K562 (cell line): ENCODE measurements around the gene CD69. TPM values are rescaled to one million over a fixed set of nuclear protein-coding genes. Genes with fewer than 3 reads are reported as not detected.

Source experiments
- ATAC-seq: fragments of 200-7000 bp; cut with Tn5 transposase; 3 replicates; pipeline ENCODE4 v1.9.1; 2020; ENCODE audit warnings: moderate library complexity
- BruUV-seq: library from RNA; stranded (reverse); fragments of 400-500 nt; replicated peaks from 2 replicates; lab custom pipeline; 2021; lab: Mats Ljungman, UMichigan
- CTCF ChIA-PET: fragments of 300-600 bp; formaldehyde crosslinking; extraction: SDS; loops from one replicate; lab custom pipeline; 2021; ENCODE audit warnings: low intra/inter-chr PET ratio; lab: Yijun Ruan, JAX
- POLR2A ChIA-PET: fragments of 300-600, 350-650 bp; sonication (Branson Sonifier 250); formaldehyde crosslinking; extraction: SDS; loops from one replicate; lab custom pipeline; 2021; ENCODE audit warnings: antibody characterized with exemption, inconsistent platforms; lab: Yijun Ruan, JAX
- DNase-seq, 4 experiments: peaks; one replicate each; pipeline versions ENCODE4 v3.0.0 to v3.0.0-alpha.2; 2011 to 2018; ENCODE audit warnings: low spot score in 3 of 4, mixed read lengths in 3 of 4; ENCODE audit errors: extremely low read depth in 1 of 4
- FAIRE-seq: peaks from 2 replicates; lab custom pipeline; 2011; peaks lifted over from hg19 to GRCh38; lab: Jason Lieb, UNC
- H2AFZ ChIP-seq: 2 replicates; pipeline ENCODE4 v1.6.0; 2011; ENCODE audit warnings: low read depth, low read length, control low read depth, inconsistent platforms
- H3K27ac ChIP-seq: fragments of 200-600 bp; 3 replicates; pipeline ENCODE4 v1.8.0; 2011; ENCODE audit warnings: low read depth, mild to moderate bottlenecking, control low read depth, inconsistent platforms, low read length, moderate library complexity, mixed read lengths; ENCODE audit errors: extremely low read depth
- H3K27me3 ChIP-seq, 2 experiments: fragments of 300-600 bp in 1 of 2; 2 replicates in 1 of 2; 3 replicates in 1 of 2; pipeline versions ENCODE4 v1.6.0 to v1.8.0; 2011; ENCODE audit warnings: inconsistent platforms in 2 of 2, low read length in 2 of 2, mild to moderate bottlenecking in 1 of 2, mixed read lengths in 1 of 2, moderate library complexity in 1 of 2; ENCODE audit not compliant: control insufficient read depth in 2 of 2, insufficient read depth in 2 of 2
- H3K36me3 ChIP-seq: fragments of 300-600 bp; 3 replicates; pipeline ENCODE4 v1.8.0; 2011; ENCODE audit warnings: mild to moderate bottlenecking, low read length, inconsistent platforms; ENCODE audit not compliant: control insufficient read depth, insufficient read depth
- H3K4me1 ChIP-seq, 2 experiments: fragments of 200-600 bp in 1 of 2; replicated peaks in 1 of 2; 2 replicates in 1 of 2; 3 replicates in 1 of 2; pipeline versions ENCODE4 v1.5.1 to v1.8.0; 2011; ENCODE audit warnings: inconsistent platforms in 2 of 2, low read length in 2 of 2, mild to moderate bottlenecking in 1 of 2, mixed read lengths in 1 of 2, moderate library complexity in 1 of 2; ENCODE audit not compliant: control insufficient read depth in 2 of 2, insufficient read depth in 2 of 2
- H3K4me2 ChIP-seq: 2 replicates; pipeline ENCODE4 v1.6.1; 2011; ENCODE audit warnings: low read length, control low read depth, inconsistent platforms, mixed read lengths; ENCODE audit not compliant: insufficient read depth
- H3K4me3 ChIP-seq: fragments of 200-600 bp; sonication (generic), shearing (Covaris generic); 2 replicates; pipeline ENCODE4 v1.5.1; 2016; ENCODE audit warnings: control low read depth, inconsistent platforms
- H3K79me2 ChIP-seq: fragments of 200-600 bp; 3 replicates; pipeline ENCODE4 v1.8.0; 2011; ENCODE audit warnings: low read length, inconsistent platforms; ENCODE audit not compliant: control insufficient read depth, insufficient read depth
- H3K9ac ChIP-seq, 2 experiments: 2 replicates each; pipeline versions ENCODE4 v1.6.0 to v1.6.1; 2011; ENCODE audit warnings: low read depth in 2 of 2, low read length in 2 of 2, control low read depth in 1 of 2, inconsistent platforms in 1 of 2, mild to moderate bottlenecking in 1 of 2, mixed read lengths in 1 of 2; ENCODE audit not compliant: insufficient read depth in 1 of 2
- H3K9me1 ChIP-seq: one replicate; pipeline ENCODE4 v1.6.0; 2011; ENCODE audit warnings: inconsistent platforms, mild to moderate bottlenecking, low read length, moderate library complexity; ENCODE audit not compliant: control insufficient read depth, insufficient read depth
- H3K9me3 ChIP-seq: replicated peaks from 2 replicates; pipeline ENCODE4 v1.5.1; 2011; ENCODE audit warnings: low read depth, low read length, inconsistent platforms; ENCODE audit not compliant: control insufficient read depth, insufficient read depth
- H4K20me1 ChIP-seq: replicated peaks from 2 replicates; pipeline ENCODE4 v1.6.1; 2011; ENCODE audit warnings: low read length, inconsistent platforms, mixed read lengths; ENCODE audit not compliant: control insufficient read depth, insufficient read depth
- ARNT ChIP-seq, 2 experiments: fragments of 450-650 bp; IDR thresholded peaks; 2 replicates each; pipeline ENCODE4 v1.6.1; 2016; ENCODE audit warnings: mild to moderate bottlenecking in 1 of 2
- BACH1 ChIP-seq: fragments of 200-800 bp; sonication (Bioruptor generic); IDR thresholded peaks from 2 replicates; pipeline ENCODE4 v1.6.1; 2016; ENCODE audit warnings: missing genetic modification characterization, missing compliant biosample characterization
- BCL6 ChIP-seq: fragments of 250-450 bp; sonication (Bioruptor Pico); IDR thresholded peaks from 2 replicates; pipeline ENCODE4 v1.4.0; 2020
- BDP1 ChIP-seq: IDR thresholded peaks from 3 replicates; pipeline ENCODE4 v1.6.1; 2011; ENCODE audit not compliant: insufficient read length, insufficient read depth
- CEBPB ChIP-seq: fragments of 450-650 bp; IDR thresholded peaks from 2 replicates; pipeline ENCODE4 v1.6.1; 2016; ENCODE audit warnings: missing genetic modification characterization, missing compliant biosample characterization
- ETV1 ChIP-seq: fragments of 450-650 bp; conservative IDR thresholded peaks from 2 replicates; pipeline ENCODE4 v1.6.1; 2016; ENCODE audit warnings: missing genetic modification characterization, control low read depth, low read depth, missing compliant biosample characterization
- FIP1L1 ChIP-seq: fragments of 200-400 bp; formaldehyde crosslinking; IDR thresholded peaks from 2 replicates; pipeline ENCODE4 v1.6.1; 2018; ENCODE audit warnings: mild to moderate bottlenecking, low read depth, low read length; ENCODE audit not compliant: poor library complexity, severe bottlenecking
- KLF1 ChIP-seq: fragments of 450-650 bp; IDR thresholded peaks from 2 replicates; pipeline ENCODE4 v1.6.1; 2016; ENCODE audit warnings: missing genetic modification characterization, missing compliant biosample characterization
- MAZ ChIP-seq, 2 experiments: fragments of 450-650 bp in 1 of 2; sonication (generic) in 1 of 2; formaldehyde crosslinking; IDR thresholded peaks in 1 of 2; conservative IDR thresholded peaks in 1 of 2; 2 replicates each; pipeline versions ENCODE4 v1.4.0 to v1.5.0; 2020; ENCODE audit warnings: mild to moderate bottlenecking in 1 of 2, missing genetic modification reagents in 1 of 2
- MEIS2 ChIP-seq: fragments of 450-650 bp; IDR thresholded peaks from 2 replicates; pipeline ENCODE4 v1.6.1; 2014; ENCODE audit warnings: mild to moderate bottlenecking; ENCODE audit not compliant: partially characterized antibody
- RBM39 ChIP-seq: fragments of 200-400 bp; formaldehyde crosslinking; optimal IDR thresholded peaks from 2 replicates; pipeline ENCODE3; 2018; ENCODE audit warnings: low read depth, low read length
- RFX7 ChIP-seq: fragments of 250-450 bp; sonication (Bioruptor Pico); IDR thresholded peaks from 2 replicates; pipeline ENCODE4 v1.5.1; 2021; ENCODE audit warnings: mild to moderate bottlenecking
- SMAD4 ChIP-seq: fragments of 250-450 bp; sonication (Bioruptor Pico); conservative IDR thresholded peaks from 2 replicates; pipeline ENCODE4 v1.8.0; 2021; ENCODE audit warnings: inconsistent platforms, mild to moderate bottlenecking, moderate library complexity
- SP1 ChIP-seq: sonication (generic); formaldehyde crosslinking; IDR thresholded peaks from 2 replicates; pipeline ENCODE4 v1.8.1; 2022; ENCODE audit warnings: mild to moderate bottlenecking, missing genetic modification reagents
- SRSF9 ChIP-seq: fragments of 200-400 bp; formaldehyde crosslinking; IDR thresholded peaks from 2 replicates; pipeline ENCODE4 v1.6.1; 2017; ENCODE audit warnings: low read depth, low read length, borderline replicate concordance
- ZFPM2 ChIP-seq: fragments of 250-450 bp; sonication (Bioruptor Pico); IDR thresholded peaks from 2 replicates; pipeline ENCODE4 v1.5.1; 2022; ENCODE audit warnings: mild to moderate bottlenecking
- ZNF133 ChIP-seq: fragments of 250-450 bp; sonication (Bioruptor Pico); IDR thresholded peaks from 2 replicates; pipeline ENCODE4 v1.4.0; 2020; ENCODE audit warnings: mild to moderate bottlenecking
- ZNF445 ChIP-seq: fragments of 250-450 bp; sonication (Bioruptor Pico); IDR thresholded peaks from 2 replicates; pipeline ENCODE4 v1.4.0; 2020; ENCODE audit warnings: low read depth, mild to moderate bottlenecking, moderate library complexity
- ZNF696 ChIP-seq: fragments of 250-450 bp; sonication (Bioruptor Pico); conservative IDR thresholded peaks from 2 replicates; pipeline ENCODE4 v1.4.0; 2020; ENCODE audit warnings: mild to moderate bottlenecking, moderate library complexity
- WGBS: fragments of 100-300 bp; shearing (Covaris generic); methylation state at CpG from one replicate; pipeline ENCODE4 v1.1.6; 2016; ENCODE audit warnings: low coverage, mixed read lengths; ENCODE audit not compliant: insufficient coverage; ENCODE audit errors: missing lambda C conversion rate; 5-methylcytosine and 5-hydroxymethylcytosine counted together
- in situ Hi-C: fragments of 300-500 bp; cut with MboI; formaldehyde crosslinking; loops from 4 replicates; pipeline ENCODE4 v1.15.0; 2018; ENCODE audit warnings: inconsistent platforms, mixed read lengths
- intact Hi-C: fragments of 100-400 bp; cut with micrococcal nuclease; formaldehyde crosslinking; loops from 2 replicates; pipeline ENCODE4 v1.14.2; 2022
- polyA plus RNA-seq, 8 experiments: library from polyadenylated mRNA; depleted of rRNA in 4 of 8; stranded (reverse) in 5 of 8; unstranded in 3 of 8; fragments of >200 nt; fragmentation: Nextera tagmentation in 2 of 8; fragmentation: Illumina TruSeq in 1 of 8; extraction: Ambion mirVana in 2 of 8; extraction: Trizol in 1 of 8; gene quantifications; 2 replicates each; pipeline versions ENCODE4 v1.2.1 to v1.2.3, GENCODE V29; 2011 to 2014; ENCODE audit warnings: inconsistent platforms in 1 of 8, missing spikeins in 1 of 8
- total RNA-seq, 7 experiments: library from RNA; depleted of rRNA in 6 of 7; stranded (reverse); fragments of >200 nt in 6 of 7; fragmentation: Illumina TruSeq in 2 of 7; extraction: Trizol in 2 of 7; gene quantifications; 2 replicates each; pipeline versions ENCODE4 v1.2.1 to v1.2.3, GENCODE V29; 2011 to 2021; ENCODE audit warnings: low replicate concordance in 1 of 7
- TF ChIP-seq, protein P1 (sequence below), 2 experiments: fragments of 450-650 bp; conservative IDR thresholded peaks; 2 replicates each; pipeline ENCODE4 v1.6.1; 2017; ENCODE audit warnings: mild to moderate bottlenecking in 2 of 2, moderate library complexity in 2 of 2

The CD69 gene
- total and polyA plus RNA-seq, 9 of the 15 experiments (the other 6 are each of a cell fraction or from before 2014, with no cell fraction given) = 11.7 to 243 (median 54.4) TPM

DNA sequence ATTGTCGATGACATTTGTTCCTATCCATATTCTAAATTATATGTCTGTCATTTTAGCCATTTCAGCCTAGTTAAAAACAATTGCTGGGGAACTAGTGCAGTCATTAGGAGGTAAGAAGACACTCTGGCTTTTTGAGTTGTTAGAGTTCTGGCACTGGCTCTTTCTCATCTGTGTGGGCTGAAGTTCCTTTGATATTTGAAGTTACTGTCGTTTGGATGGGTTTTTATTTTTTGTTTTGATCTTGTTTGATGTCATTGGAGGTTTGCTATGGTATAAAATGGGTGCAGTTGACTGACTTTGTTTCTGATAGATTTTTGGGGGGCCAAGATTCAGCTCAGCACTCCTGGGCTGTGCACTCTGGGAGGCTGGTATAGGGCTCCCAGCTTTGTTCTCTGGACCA, 20.7 kb upstream of the CD69 start:
- Histone ChIP-seq H3K9me3 (no peaks in the 10 kb centered on the region), H3K27ac (no peak overlapping the region), H2AFZ (no peak overlapping the region), H3K4me1 (no peaks in the 10 kb centered on the region), H3K9ac (no peak overlapping the region), H3K9me1 (no peaks in the 10 kb centered on the region), H4K20me1 (no peaks in the 10 kb centered on the region), H3K27me3 (no peaks in the 10 kb centered on the region), H3K79me2 (no peaks in the 10 kb centered on the region), H3K36me3 (no peaks in the 10 kb centered on the region), H3K4me2 (no peak overlapping the region), H3K4me3 (no peak overlapping the region)
- 65% methylated on average over 2 of the region's 2 CpGs for WGBS
- DNase-seq = no peak
- FAIRE-seq = no peak
- TF ChIP-seq SP1 (CRISPR knock-in tag) = no peak
- TF ChIP-seq FIP1L1 = no peak
- TF ChIP-seq ZNF696 (CRISPR knock-in tag) = no peak
- TF ChIP-seq BACH1 = no peak
- no peak for TF ChIP-seq ZNF445 (CRISPR knock-in tag)
- no peak for TF ChIP-seq RFX7 (CRISPR knock-in tag)
- no peak for TF ChIP-seq KLF1 (tag)
- no peak for TF ChIP-seq ZNF133 (CRISPR knock-in tag)
- TF ChIP-seq MAZ (CRISPR knock-in tag; conservative IDR thresholded peaks at IDR 0.05 in 1 of 2, IDR thresholded peaks at IDR 0.05 in 1 of 2) = no peak
- no peak for TF ChIP-seq MEIS2
- TF ChIP-seq BDP1 = no peak
- TF ChIP-seq RBM39 = no peak
- no peak for TF ChIP-seq ARNT (IDR thresholded peaks at IDR 0.05)
- TF ChIP-seq, protein P1, sequence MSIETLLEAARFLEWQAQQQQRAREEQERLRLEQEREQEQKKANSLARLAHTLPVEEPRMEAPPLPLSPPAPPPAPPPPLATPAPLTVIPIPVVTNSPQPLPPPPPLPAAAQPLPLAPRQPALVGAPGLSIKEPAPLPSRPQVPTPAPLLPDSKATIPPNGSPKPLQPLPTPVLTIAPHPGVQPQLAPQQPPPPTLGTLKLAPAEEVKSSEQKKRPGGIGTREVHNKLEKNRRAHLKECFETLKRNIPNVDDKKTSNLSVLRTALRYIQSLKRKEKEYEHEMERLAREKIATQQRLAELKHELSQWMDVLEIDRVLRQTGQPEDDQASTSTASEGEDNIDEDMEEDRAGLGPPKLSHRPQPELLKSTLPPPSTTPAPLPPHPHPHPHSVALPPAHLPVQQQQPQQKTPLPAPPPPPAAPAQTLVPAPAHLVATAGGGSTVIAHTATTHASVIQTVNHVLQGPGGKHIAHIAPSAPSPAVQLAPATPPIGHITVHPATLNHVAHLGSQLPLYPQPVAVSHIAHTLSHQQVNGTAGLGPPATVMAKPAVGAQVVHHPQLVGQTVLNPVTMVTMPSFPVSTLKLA (conservative IDR thresholded peaks at IDR 0.05) = no peak
- TF ChIP-seq SRSF9 = no peak
- no peak for TF ChIP-seq ZFPM2 (CRISPR knock-in tag)
- no peak for TF ChIP-seq BCL6 (CRISPR knock-in tag)
- TF ChIP-seq ETV1 (tag) = no peak
- TF ChIP-seq SMAD4 (CRISPR knock-in tag) = no peak
- TF ChIP-seq CEBPB (tag) = no peak
- CTCF ChIA-PET = no interaction called here
- no peak for ATAC-seq
- BruUV-seq = no TSS peak
- POLR2A ChIA-PET = interaction anchor here (1.1 kb wide), 1 partner anchor 30 kb away, joined by 3 read pairs; no protein-coding TSS in a partner anchor
- intact Hi-C loops = no loop called here
- in situ Hi-C loops = no loop called here
